ENCODE results near the gene ANXA4. TPM values are rescaled to one million over a fixed set of nuclear protein-coding genes. Genes with fewer than 3 reads are reported as not detected.
A peak's percentile ranks its signal among the peaks of the same experiment; 100 is the strongest.

Gene ANXA4
- total RNA-seq, 1 donor from 2014 or later: 250 TPM

GRCh38 chr2:69847068-69847828, 105.3 kb downstream of the ANXA4 start:
- Mint-ChIP-seq H3K27ac (no peak overlapping the region), H3K4me1 (ENCODE audit: low read depth) (no peaks in the 10 kb centered on the region), H3K36me3 (ENCODE audit: insufficient read depth) (peaks cover 21% of the 10 kb centered on the region)

GRCh38 chr2:69848186-69848790, 106.4 kb downstream of the ANXA4 start:
- Mint-ChIP-seq H3K27ac (peak overlapping the region; percentile 79), H3K4me3 (ENCODE audit: low read depth) (no peak overlapping the region), H3K4me1 (ENCODE audit: low read depth) (no peaks in the 10 kb centered on the region), H3K27me3 (no peaks in the 10 kb centered on the region), H3K9me3 (ENCODE audit: low read depth) (no peaks in the 10 kb centered on the region), H3K36me3 (ENCODE audit: insufficient read depth) (peaks cover 21% of the 10 kb centered on the region)
- TF ChIP-seq, protein P1, sequence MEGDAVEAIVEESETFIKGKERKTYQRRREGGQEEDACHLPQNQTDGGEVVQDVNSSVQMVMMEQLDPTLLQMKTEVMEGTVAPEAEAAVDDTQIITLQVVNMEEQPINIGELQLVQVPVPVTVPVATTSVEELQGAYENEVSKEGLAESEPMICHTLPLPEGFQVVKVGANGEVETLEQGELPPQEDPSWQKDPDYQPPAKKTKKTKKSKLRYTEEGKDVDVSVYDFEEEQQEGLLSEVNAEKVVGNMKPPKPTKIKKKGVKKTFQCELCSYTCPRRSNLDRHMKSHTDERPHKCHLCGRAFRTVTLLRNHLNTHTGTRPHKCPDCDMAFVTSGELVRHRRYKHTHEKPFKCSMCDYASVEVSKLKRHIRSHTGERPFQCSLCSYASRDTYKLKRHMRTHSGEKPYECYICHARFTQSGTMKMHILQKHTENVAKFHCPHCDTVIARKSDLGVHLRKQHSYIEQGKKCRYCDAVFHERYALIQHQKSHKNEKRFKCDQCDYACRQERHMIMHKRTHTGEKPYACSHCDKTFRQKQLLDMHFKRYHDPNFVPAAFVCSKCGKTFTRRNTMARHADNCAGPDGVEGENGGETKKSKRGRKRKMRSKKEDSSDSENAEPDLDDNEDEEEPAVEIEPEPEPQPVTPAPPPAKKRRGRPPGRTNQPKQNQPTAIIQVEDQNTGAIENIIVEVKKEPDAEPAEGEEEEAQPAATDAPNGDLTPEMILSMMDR (IDR thresholded peaks at IDR 0.05; ENCODE audit: unreplicated experiment): no peak
- DNase-seq (ENCODE audit: low spot score, unreplicated experiment): no peak

More at GRCh38 chr2:69847068-69847828, 105.3 kb downstream of the ANXA4 start:
- no peak for DNase-seq (ENCODE audit: low spot score, unreplicated experiment)
- H3K27me3 Mint-ChIP-seq: no peaks in the 10 kb centered on the region
- no peaks in the 10 kb centered on the region for H3K9me3 Mint-ChIP-seq (ENCODE audit: low read depth)
- TF ChIP-seq, protein P1 (IDR thresholded peaks at IDR 0.05; ENCODE audit: unreplicated experiment): no peak
- H3K4me3 Mint-ChIP-seq (ENCODE audit: low read depth): no peak overlapping the region

DNA sequence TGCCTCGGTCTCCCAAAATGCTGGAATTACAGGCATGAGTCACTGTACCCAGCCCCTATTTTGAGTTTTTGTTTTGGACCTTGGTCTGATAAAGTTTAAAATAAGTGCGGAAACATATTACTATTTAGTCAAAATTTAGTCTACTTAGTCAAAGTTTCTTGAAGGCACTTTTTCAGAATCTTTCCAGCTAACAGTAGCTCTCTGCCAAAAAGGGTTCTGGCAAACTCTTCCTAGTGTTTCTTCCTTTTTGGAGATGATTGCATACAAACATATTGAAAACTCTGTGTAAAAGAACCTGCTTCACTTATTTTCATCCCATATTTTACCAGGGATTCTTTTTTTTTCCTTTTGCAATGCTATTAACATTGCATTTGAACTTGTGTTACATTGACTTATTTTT, 116.3 kb downstream of the ANXA4 start:
- Mint-ChIP-seq H3K36me3 (ENCODE audit: insufficient read depth) (peaks cover 4% of the 10 kb centered on the region), H3K27ac (no peak overlapping the region), H3K4me3 (ENCODE audit: low read depth) (no peak overlapping the region), H3K9me3 (ENCODE audit: low read depth) (no peaks in the 10 kb centered on the region), H3K4me1 (ENCODE audit: low read depth) (no peaks in the 10 kb centered on the region), H3K27me3 (no peaks in the 10 kb centered on the region)
- no peak for DNase-seq (ENCODE audit: low spot score, unreplicated experiment)
- TF ChIP-seq, protein P1 (IDR thresholded peaks at IDR 0.05; ENCODE audit: unreplicated experiment): no peak

- H3K4me3 Mint-ChIP-seq (ENCODE audit: low read depth): no peak overlapping the region
- TF ChIP-seq, protein P1 (IDR thresholded peaks at IDR 0.05; ENCODE audit: unreplicated experiment): no peak
- no peak overlapping the region for H3K27ac Mint-ChIP-seq
- DNase-seq (ENCODE audit: low spot score, unreplicated experiment): no peak
- H3K36me3 Mint-ChIP-seq (ENCODE audit: insufficient read depth): peaks cover 16% of the 10 kb centered on the region
- H3K27me3 Mint-ChIP-seq: no peaks in the 10 kb centered on the region
- no peaks in the 10 kb centered on the region for H3K9me3 Mint-ChIP-seq (ENCODE audit: low read depth)
- H3K4me1 Mint-ChIP-seq (ENCODE audit: low read depth): no peaks in the 10 kb centered on the region
These were observed 121.4 kb downstream of the ANXA4 start for GRCh38 chr2:69863298-69863697.

Other genes with a start within 250 kb of the ANXA4 start
- gene AAK1, start 98.4 kb upstream of the ANXA4 start, total RNA-seq: 42.5 and 43.4 TPM in 2 replicates
- 33.1 and 39.2 TPM in 2 replicates for gene GMCL1, start 87.5 kb downstream of the ANXA4 start, total RNA-seq
- gene SNRNP27, start 151.8 kb downstream of the ANXA4 start, total RNA-seq: 46.7 and 47.2 TPM in 2 replicates
- gene MXD1, start 173.0 kb downstream of the ANXA4 start, total RNA-seq: 9.2 and 10.8 TPM in 2 replicates
- 1.1 and 1.2 TPM in 2 replicates for gene ASPRV1, start 219.5 kb downstream of the ANXA4 start, total RNA-seq